ENCODE data around the gene EDN2. TPM values are rescaled to one million over a fixed set of nuclear protein-coding genes. Genes with fewer than 3 reads are reported as not detected.

EDN2 gene
- total RNA-seq, 1 experiment from 2014 or later: 0.24 TPM

DNA sequence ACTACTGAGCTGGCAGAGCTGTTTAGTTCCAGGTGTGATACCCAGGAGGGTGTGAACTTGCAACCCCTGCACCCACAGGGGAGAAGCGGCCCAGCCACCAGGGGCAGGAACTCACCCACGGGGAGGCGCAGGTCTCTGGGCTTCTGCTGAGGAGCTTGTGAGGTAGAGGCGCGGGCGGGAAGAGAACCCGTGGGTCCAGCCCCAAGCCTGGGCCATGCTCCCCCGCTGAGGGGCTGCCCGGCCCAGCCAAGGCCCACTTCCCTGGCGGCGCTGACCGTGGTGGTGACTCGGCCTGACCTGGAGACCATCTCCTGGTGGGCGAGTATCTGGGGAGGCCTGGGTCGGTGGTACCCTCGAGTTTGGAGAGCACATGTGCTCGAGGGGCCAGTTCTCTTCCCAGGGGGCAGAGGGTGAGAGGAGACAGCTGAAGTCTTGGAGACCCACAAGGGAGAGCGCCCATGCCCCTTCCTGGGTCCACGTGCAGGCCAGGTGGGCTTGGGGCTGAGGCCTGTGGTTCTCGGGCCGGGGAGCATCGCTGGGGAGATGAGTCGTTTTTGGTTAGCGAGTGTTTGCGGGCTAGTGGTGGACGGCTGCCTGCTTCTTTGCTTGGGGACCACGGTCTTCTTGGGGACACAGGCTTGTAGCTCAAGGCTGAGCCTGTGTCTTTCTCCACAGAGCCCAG, 28.4 kb upstream of the EDN2 start:
- Histone ChIP-seq H3K4me1 (ENCODE audit: insufficient read depth, low read length) (peaks cover 3% of the 10 kb centered on the region; the same call in 1 of the 2 replicates), H3K23ac (ENCODE audit: insufficient read length, low read depth, low read length) (no peak overlapping the region), H4K20me1 (ENCODE audit: control insufficient read depth, insufficient read depth, insufficient read length) (no peaks in the 10 kb centered on the region), H2BK12ac (ENCODE audit: insufficient read length, low read depth, low read length) (no peak overlapping the region), H3K56ac (ENCODE audit: insufficient read length, low read depth, low read length) (no peak overlapping the region), H3K27me3 (ENCODE audit: insufficient read depth, low read length) (no peaks in the 10 kb centered on the region), H3K18ac (ENCODE audit: insufficient read length, low read depth, low read length) (no peak overlapping the region), H2BK120ac (ENCODE audit: low read depth, low read length, poor library complexity, severe bottlenecking) (no peak overlapping the region), H3K79me1 (ENCODE audit: insufficient read depth, low read depth, low read length, poor library complexity, severe bottlenecking) (no peaks in the 10 kb centered on the region), H2BK15ac (ENCODE audit: low read depth, low read length) (no peak overlapping the region), H3T11ph (ENCODE audit: low read length) (no peak overlapping the region), H2BK20ac (ENCODE audit: low read depth, low read length, poor library complexity, severe bottlenecking) (no peak overlapping the region), H2AFZ (ENCODE audit: low read length) (no peak overlapping the region), H4K8ac (replicated peaks; ENCODE audit: insufficient read length, low read depth, low read length) (no peak overlapping the region), H3K4me2 (ENCODE audit: insufficient read depth, insufficient read length, low read length) (no peak overlapping the region), H3K9ac (ENCODE audit: extremely low read depth, insufficient read length, low read length) (no peak overlapping the region), H3K14ac (ENCODE audit: insufficient read depth, low read length) (no peak overlapping the region), H2AK5ac (ENCODE audit: insufficient read length, low read length) (no peak overlapping the region), H4K91ac (ENCODE audit: insufficient read length, low read depth, low read length) (no peak overlapping the region), H4K5ac (ENCODE audit: insufficient read length, low read depth, low read length) (no peak overlapping the region), H3K79me2 (ENCODE audit: insufficient read depth, low read length) (no peaks in the 10 kb centered on the region), H2BK5ac (ENCODE audit: insufficient read length, low read length) (no peak overlapping the region), H3K9me3 (ENCODE audit: control insufficient read depth, low read depth, low read length) (no peaks in the 10 kb centered on the region), H3K27ac (ENCODE audit: insufficient read length, low read depth, low read length) (no peak overlapping the region), H3K4ac (ENCODE audit: low read depth, low read length) (no peak overlapping the region), H3K23me2 (ENCODE audit: insufficient read length, low read depth, low read length, poor library complexity, severe bottlenecking) (peaks cover 3% of the 10 kb centered on the region)
- no CpG with 5 or more reads among the region's 27 CpGs for WGBS (ENCODE audit: extremely low coverage, insufficient read length, low lambda C conversion rate)
- Mint-ChIP-seq H3K27ac (no peak overlapping the region), H3K4me3 (no peak overlapping the region), H3K9me3 (no peaks in the 10 kb centered on the region; a peak in 1 of 5 replicates), H3K4me1 (peaks cover 15 to 17% of the 10 kb centered on the region in 2 experiments), H3K27me3 (ENCODE audit: low read depth) (peaks cover 14% of the 10 kb centered on the region), H3K36me3 (ENCODE audit: insufficient read depth in 1 of 3, low read depth in 3 of 3) (no peaks in the 10 kb centered on the region)
- TF ChIP-seq, protein P1, sequence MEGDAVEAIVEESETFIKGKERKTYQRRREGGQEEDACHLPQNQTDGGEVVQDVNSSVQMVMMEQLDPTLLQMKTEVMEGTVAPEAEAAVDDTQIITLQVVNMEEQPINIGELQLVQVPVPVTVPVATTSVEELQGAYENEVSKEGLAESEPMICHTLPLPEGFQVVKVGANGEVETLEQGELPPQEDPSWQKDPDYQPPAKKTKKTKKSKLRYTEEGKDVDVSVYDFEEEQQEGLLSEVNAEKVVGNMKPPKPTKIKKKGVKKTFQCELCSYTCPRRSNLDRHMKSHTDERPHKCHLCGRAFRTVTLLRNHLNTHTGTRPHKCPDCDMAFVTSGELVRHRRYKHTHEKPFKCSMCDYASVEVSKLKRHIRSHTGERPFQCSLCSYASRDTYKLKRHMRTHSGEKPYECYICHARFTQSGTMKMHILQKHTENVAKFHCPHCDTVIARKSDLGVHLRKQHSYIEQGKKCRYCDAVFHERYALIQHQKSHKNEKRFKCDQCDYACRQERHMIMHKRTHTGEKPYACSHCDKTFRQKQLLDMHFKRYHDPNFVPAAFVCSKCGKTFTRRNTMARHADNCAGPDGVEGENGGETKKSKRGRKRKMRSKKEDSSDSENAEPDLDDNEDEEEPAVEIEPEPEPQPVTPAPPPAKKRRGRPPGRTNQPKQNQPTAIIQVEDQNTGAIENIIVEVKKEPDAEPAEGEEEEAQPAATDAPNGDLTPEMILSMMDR (conservative IDR thresholded peaks at IDR 0.05): no peak
- DNase-seq: no peak

All from H9 (cell line).